IMR-90 (cell line): ENCODE data around the gene ASXL1. TPM values are rescaled to one million over a fixed set of nuclear protein-coding genes. Genes with fewer than 3 reads are reported as not detected.

ENCODE experiments used
- ATAC-seq: fragments of 200-7000 bp; cut with Tn5 transposase; 2 replicates; pipeline ENCODE4 v1.9.1; 2020; ENCODE audit warnings: low read depth, mild to moderate bottlenecking, moderate library complexity
- BruUV-seq: library from RNA; stranded (reverse); fragments of 400-500 nt; replicated peaks from 2 replicates; lab custom pipeline; 2021; lab: Mats Ljungman, UMichigan
- CTCF ChIA-PET: fragments of 300-600 bp; formaldehyde crosslinking; extraction: SDS; loops from one replicate; lab custom pipeline; 2021; ENCODE audit warnings: antibody characterized with exemption; lab: Yijun Ruan, JAX
- POLR2A ChIA-PET: fragments of 300-600 bp; sonication (Branson Sonifier 250); formaldehyde crosslinking; loops from one replicate; lab custom pipeline; 2022; ENCODE audit warnings: antibody characterized with exemption; ENCODE audit not compliant: unreplicated experiment; lab: Charles Lee
- DNase-seq: peaks from one replicate; pipeline ENCODE4 v3.0.0; 2013
- H2AFZ ChIP-seq: replicated peaks from 2 replicates; pipeline ENCODE3; 2013; ENCODE audit warnings: low read length, mild to moderate bottlenecking; ENCODE audit not compliant: poor library complexity
- H2AK5ac ChIP-seq: 2 replicates; pipeline ENCODE4 v1.6.1; 2013; ENCODE audit warnings: low read depth, low read length, inconsistent platforms
- H2AK9ac ChIP-seq: replicated peaks from 2 replicates; pipeline ENCODE3; 2013; ENCODE audit warnings: mild to moderate bottlenecking, low read depth, low read length, moderate library complexity; ENCODE audit not compliant: poor library complexity
- H2BK120ac ChIP-seq: 2 replicates; pipeline ENCODE4 v1.6.1; 2013; ENCODE audit warnings: low read depth, low read length, inconsistent platforms
- H2BK15ac ChIP-seq: 3 replicates; pipeline ENCODE4 v1.6.1; 2013; ENCODE audit warnings: low read depth, low read length, inconsistent platforms
- H2BK20ac ChIP-seq: 2 replicates; pipeline ENCODE4 v1.6.1; 2013; ENCODE audit warnings: low read depth, mild to moderate bottlenecking, inconsistent platforms, low read length, moderate library complexity
- H2BK5ac ChIP-seq: 2 replicates; pipeline ENCODE4 v1.6.1; 2013; ENCODE audit warnings: mild to moderate bottlenecking, low read depth, low read length, inconsistent platforms; ENCODE audit not compliant: poor library complexity, severe bottlenecking
- H3K14ac ChIP-seq: replicated peaks from 2 replicates; pipeline ENCODE4 v1.6.1; 2013; ENCODE audit warnings: low read depth, low read length, inconsistent platforms
- H3K18ac ChIP-seq: 2 replicates; pipeline ENCODE4 v1.6.1; 2013; ENCODE audit warnings: low read depth, low read length, control low read depth
- H3K23ac ChIP-seq: 2 replicates; pipeline ENCODE4 v1.6.1; 2013; ENCODE audit warnings: low read depth, low read length, inconsistent platforms
- H3K27ac ChIP-seq: 2 replicates; pipeline ENCODE4 v1.5.1; 2013; ENCODE audit warnings: mild to moderate bottlenecking, control low read depth, low read length; ENCODE audit not compliant: insufficient read depth
- H3K27me3 ChIP-seq: 2 replicates; pipeline ENCODE4 v1.6.1; 2013; ENCODE audit warnings: low read length; ENCODE audit not compliant: control insufficient read depth, insufficient read depth
- H3K36me3 ChIP-seq: 2 replicates; pipeline ENCODE4 v1.6.1; 2013; ENCODE audit warnings: low read length, mixed read lengths; ENCODE audit not compliant: control insufficient read depth, insufficient read depth
- H3K4ac ChIP-seq: 2 replicates; pipeline ENCODE4 v1.6.1; 2013; ENCODE audit warnings: low read depth, low read length, inconsistent platforms
- H3K4me1 ChIP-seq: 2 replicates; pipeline ENCODE4 v1.6.1; 2013; ENCODE audit warnings: low read length, mixed read lengths; ENCODE audit not compliant: control insufficient read depth, insufficient read depth
- H3K4me2 ChIP-seq: 2 replicates; pipeline ENCODE4 v1.6.1; 2013; ENCODE audit warnings: low read depth, mild to moderate bottlenecking, control low read depth, low read length, moderate library complexity
- H3K4me3 ChIP-seq: 2 replicates; pipeline ENCODE4 v1.5.1; 2013; ENCODE audit warnings: low read depth, mild to moderate bottlenecking, control low read depth, low read length, moderate library complexity; ENCODE audit not compliant: insufficient read depth
- H3K56ac ChIP-seq: 2 replicates; pipeline ENCODE4 v1.6.1; 2013; ENCODE audit warnings: low read length, inconsistent platforms; ENCODE audit not compliant: insufficient read depth; ENCODE audit errors: extremely low read depth
- H3K79me1 ChIP-seq, 2 experiments: 2 replicates each; pipeline ENCODE4 v1.6.1; 2013; ENCODE audit warnings: low read length in 2 of 2, inconsistent platforms in 1 of 2, low read depth in 1 of 2
- H3K9ac ChIP-seq: 2 replicates; pipeline ENCODE4 v1.6.1; 2013; ENCODE audit warnings: low read depth, low read length, control low read depth
- H3K9me1 ChIP-seq: 2 replicates; pipeline ENCODE4 v1.6.1; 2013; ENCODE audit warnings: low read length, inconsistent platforms; ENCODE audit not compliant: insufficient read depth
- H3K9me3 ChIP-seq: 2 replicates; pipeline ENCODE4 v1.6.1; 2013; ENCODE audit warnings: low read length; ENCODE audit not compliant: control insufficient read depth, insufficient read depth
- H4K20me1 ChIP-seq: 2 replicates; pipeline ENCODE4 v1.6.1; 2013; ENCODE audit warnings: low read length, inconsistent platforms; ENCODE audit not compliant: insufficient read depth
- H4K5ac ChIP-seq: 2 replicates; pipeline ENCODE4 v1.6.1; 2013; ENCODE audit warnings: mild to moderate bottlenecking, low read depth, low read length, control low read depth
- H4K8ac ChIP-seq, 2 experiments: 2 replicates each; pipeline ENCODE4 v1.6.1; 2013; ENCODE audit warnings: low read depth in 2 of 2, low read length in 2 of 2, control low read depth in 1 of 2, inconsistent platforms in 1 of 2
- H4K91ac ChIP-seq: 2 replicates; pipeline ENCODE4 v1.6.1; 2013; ENCODE audit warnings: low read depth, low read length, inconsistent platforms; ENCODE audit not compliant: insufficient read depth
- POLR2A ChIP-seq: IDR thresholded peaks from 2 replicates; pipeline ENCODE4 v1.6.1; 2012; ENCODE audit warnings: mild to moderate bottlenecking, low read depth, low read length
- WGBS, 2 experiments: methylation state at CpG; one replicate each; pipeline versions ENCODE4 v1.1.5 to v1.1.7; 2013; ENCODE audit warnings: missing lambda C conversion rate in 2 of 2; ENCODE audit not compliant: insufficient read length in 1 of 2; ENCODE audit errors: extremely low coverage in 2 of 2; 5-methylcytosine and 5-hydroxymethylcytosine counted together
- dilution Hi-C: fragments of 300-500 bp; cut with HindIII; formaldehyde crosslinking; loops from one replicate; pipeline ENCODE4 v1.14.3; 2018; ENCODE audit warnings: low sequenced_read_pairs; ENCODE audit not compliant: unreplicated experiment
- in situ Hi-C: fragments of 300-500 bp; cut with MboI; formaldehyde crosslinking; loops from 3 replicates; pipeline ENCODE4 v1.14.3; 2019; ENCODE audit warnings: low sequenced_read_pairs, inconsistent platforms, mixed read lengths
- intact Hi-C: fragments of 100-400 bp; cut with micrococcal nuclease; formaldehyde crosslinking; loops from 2 replicates; pipeline ENCODE4 v1.10.0; 2022
- polyA plus RNA-seq, 3 experiments: library from polyadenylated mRNA; depleted of rRNA; stranded (reverse); fragments of >200 nt; gene quantifications; 2 replicates each; pipeline ENCODE4 v1.2.3, GENCODE V29; 2012; ENCODE audit warnings: low replicate concordance in 1 of 3
- total RNA-seq: library from RNA; depleted of rRNA; stranded (reverse); fragments of >200 nt; gene quantifications from 2 replicates; pipeline ENCODE4 v1.2.3, GENCODE V29; 2012

Gene ASXL1
- total and polyA plus RNA-seq, 2 of the 4 experiments (the other 2 are of a cell fraction) = 29.9 to 37.1 TPM

GRCh38 chr20:32460683-32461320, 102.7 kb downstream of the ASXL1 start:
- Histone ChIP-seq H3K4ac (no peak overlapping the region), H3K27me3 (no peaks in the 10 kb centered on the region), H4K91ac (no peak overlapping the region), H4K8ac (no peak overlapping the region), H3K9me1 (peaks cover 28% of the 10 kb centered on the region; the same call in 1 of the 2 replicates), H3K27ac (no peak overlapping the region), H2BK15ac (no peak overlapping the region), H2BK20ac (no peak overlapping the region), H3K4me1 (peaks cover 35% of the 10 kb centered on the region), H2AK5ac (no peak overlapping the region), H2AFZ (no peak overlapping the region), H3K4me2 (no peak overlapping the region), H2BK120ac (no peak overlapping the region), H3K14ac (no peak overlapping the region), H3K36me3 (peaks cover 8% of the 10 kb centered on the region), H3K56ac (no peak overlapping the region), H3K18ac (no peak overlapping the region), H3K23ac (no peak overlapping the region), H2BK5ac (no peak overlapping the region), H3K9ac (no peak overlapping the region), H4K5ac (no peak overlapping the region), H3K79me1 (peaks cover 21 to 82% of the 10 kb centered on the region in 2 experiments), H4K20me1 (peaks cover 28% of the 10 kb centered on the region), H2AK9ac (no peak overlapping the region), H3K4me3 (no peak overlapping the region), H3K9me3 (no peaks in the 10 kb centered on the region)
- CTCF ChIA-PET = no interaction called here
- 92% methylated on average over 12 of the region's 24 CpGs; no CpG with 5 or more reads in 1 of the 2 experiments for WGBS, 2 experiments
- POLR2A ChIA-PET = interaction anchor here (0.5 kb wide), 1 partner anchor 15 kb away, joined by 4 read pairs; no protein-coding TSS in a partner anchor
- DNase-seq (no peak), ATAC-seq (no peak)
- no peak for TF ChIP-seq POLR2A
- in situ Hi-C loops = no loop called here
- intact Hi-C loops = no loop called here
- dilution Hi-C loops = no loop called here
- no TSS peak for BruUV-seq
